Measurements from ENCODE around the gene KLF6. TPM values are rescaled to one million over a fixed set of nuclear protein-coding genes. Genes with fewer than 3 reads are reported as not detected.

KLF6 gene
- total and polyA plus RNA-seq, 8 donors: 25.9 to 187 (median 94.0) TPM

- 92 to 98% (median 96%) methylated on average over 8 of the region's 8 CpGs for WGBS, 5 donors
- H3K36me3 ChIP-seq: no peaks in the 10 kb centered on the region
- H3K4me3 ChIP-seq: no peak overlapping the region
- H3K9me3 ChIP-seq: no peaks in the 10 kb centered on the region
- TF ChIP-seq POLR2A (IDR thresholded peaks at IDR 0.05) (no peak), POLR2AphosphoS5 (IDR thresholded peaks at IDR 0.05) (no peak), EP300 (IDR thresholded peaks at IDR 0.05) (no peak)
- TF ChIP-seq, protein P1, sequence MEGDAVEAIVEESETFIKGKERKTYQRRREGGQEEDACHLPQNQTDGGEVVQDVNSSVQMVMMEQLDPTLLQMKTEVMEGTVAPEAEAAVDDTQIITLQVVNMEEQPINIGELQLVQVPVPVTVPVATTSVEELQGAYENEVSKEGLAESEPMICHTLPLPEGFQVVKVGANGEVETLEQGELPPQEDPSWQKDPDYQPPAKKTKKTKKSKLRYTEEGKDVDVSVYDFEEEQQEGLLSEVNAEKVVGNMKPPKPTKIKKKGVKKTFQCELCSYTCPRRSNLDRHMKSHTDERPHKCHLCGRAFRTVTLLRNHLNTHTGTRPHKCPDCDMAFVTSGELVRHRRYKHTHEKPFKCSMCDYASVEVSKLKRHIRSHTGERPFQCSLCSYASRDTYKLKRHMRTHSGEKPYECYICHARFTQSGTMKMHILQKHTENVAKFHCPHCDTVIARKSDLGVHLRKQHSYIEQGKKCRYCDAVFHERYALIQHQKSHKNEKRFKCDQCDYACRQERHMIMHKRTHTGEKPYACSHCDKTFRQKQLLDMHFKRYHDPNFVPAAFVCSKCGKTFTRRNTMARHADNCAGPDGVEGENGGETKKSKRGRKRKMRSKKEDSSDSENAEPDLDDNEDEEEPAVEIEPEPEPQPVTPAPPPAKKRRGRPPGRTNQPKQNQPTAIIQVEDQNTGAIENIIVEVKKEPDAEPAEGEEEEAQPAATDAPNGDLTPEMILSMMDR (IDR thresholded peaks at IDR 0.05): no peak
- intact Hi-C loops (cut with DNase I; ENCODE audit: low total_unique reads): no loop called here
- peak overlapping the region in 2 of 5 donors; percentile 76 to 89 for H3K27ac ChIP-seq
- peaks cover 28 to 56% (median 34%) of the 10 kb centered on the region in 4 donors for H3K4me1 ChIP-seq
- no peaks in the 10 kb centered on the region for H3K27me3 ChIP-seq
- no peak for DNase-seq
Measured at GRCh38 chr10:3750854-3751253, 34.2 kb downstream of the KLF6 start.

DNA sequence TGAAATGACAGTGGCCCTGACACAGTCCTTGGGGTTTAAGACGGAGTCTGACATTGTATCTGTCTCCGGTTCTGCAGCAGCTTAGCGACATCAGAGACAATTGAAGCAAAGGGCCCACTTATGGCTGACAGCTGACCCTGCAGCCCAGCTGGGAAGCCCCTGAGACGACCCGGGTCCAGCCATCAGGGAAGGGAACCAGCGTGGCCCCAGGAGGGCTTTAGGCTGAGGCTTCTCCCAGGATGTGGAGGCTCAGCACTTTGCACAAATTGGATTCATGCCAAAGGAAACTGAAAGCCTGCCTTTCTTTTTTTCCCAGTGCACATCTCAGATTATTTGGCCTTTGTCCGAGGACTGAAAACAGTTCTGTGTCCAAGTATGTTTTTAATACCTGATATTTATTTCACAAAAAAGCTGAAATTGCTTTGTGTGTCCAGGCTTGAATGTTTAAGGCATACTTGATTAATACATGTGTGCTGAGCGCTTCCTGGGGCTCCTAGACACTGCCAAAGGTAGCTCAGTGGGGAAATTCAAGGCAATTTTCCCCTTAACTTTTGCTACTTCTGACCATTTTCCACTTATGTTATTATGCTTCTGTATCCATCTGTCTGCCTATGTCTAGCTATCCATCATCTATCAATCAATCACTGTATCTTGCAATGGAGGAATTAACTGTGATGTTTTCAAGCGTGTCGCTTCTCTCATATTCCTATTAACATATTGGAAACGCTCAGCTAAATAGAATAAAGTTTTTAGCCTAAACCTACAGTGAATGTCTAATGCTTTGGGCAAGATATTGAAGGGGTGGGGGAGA lies 34.8 kb downstream of the KLF6 start:
- Histone ChIP-seq H3K27me3 (no peaks in the 10 kb centered on the region), H3K4me3 (peak overlapping the region in 2 of 4 donors; percentile 23 to 27), H3K9me3 (no peaks in the 10 kb centered on the region), H3K27ac (peak overlapping the region; percentile 10 to 89 (median 70)), H3K36me3 (no peaks in the 10 kb centered on the region), H3K4me1 (peaks cover 28 to 50% (median 33%) of the 10 kb centered on the region in 4 donors)
- WGBS, 5 donors: 57 to 70% (median 63%) methylated on average over 9 to 11 of the region's 11 CpGs
- intact Hi-C loops (cut with DNase I; ENCODE audit: low total_unique reads): no loop called here
- no peak for TF ChIP-seq POLR2AphosphoS5 (IDR thresholded peaks at IDR 0.05)
- TF ChIP-seq POLR2A (IDR thresholded peaks at IDR 0.05): no peak
- TF ChIP-seq EP300 (IDR thresholded peaks at IDR 0.05): no peak
- TF ChIP-seq, protein P1 (IDR thresholded peaks at IDR 0.05): no peak
- DNase-seq: peak in 1 of 2 donors; percentile 78

DNA sequence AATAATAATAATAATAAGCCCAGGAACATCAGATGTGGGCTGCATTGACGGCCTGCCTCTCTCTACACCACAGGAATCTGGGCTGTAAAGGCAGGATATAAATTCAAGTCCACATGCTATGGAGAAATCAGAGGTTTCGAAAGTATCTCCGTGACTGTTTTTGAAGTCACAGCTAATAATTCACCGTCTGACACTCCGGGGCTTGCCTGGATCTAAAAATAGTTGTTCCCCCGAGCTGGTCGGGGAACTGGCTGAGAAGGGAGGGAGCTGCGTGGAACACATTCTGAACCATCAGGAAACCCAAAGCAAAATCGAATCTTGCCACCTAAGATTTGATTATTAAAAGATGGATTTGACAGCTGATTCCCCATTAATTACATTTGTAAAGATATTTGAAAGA lies 35.4 kb downstream of the KLF6 start:
- TF ChIP-seq, protein P1 (IDR thresholded peaks at IDR 0.05): no peak
- TF ChIP-seq POLR2AphosphoS5 (IDR thresholded peaks at IDR 0.05): peak; percentile 26 to 77 (median 51)
- Histone ChIP-seq H3K27me3 (no peaks in the 10 kb centered on the region), H3K36me3 (no peaks in the 10 kb centered on the region), H3K4me3 (peak overlapping the region in 2 of 4 donors; percentile 23 to 27), H3K27ac (peak overlapping the region in 4 of 5 donors; percentile 58 to 89 (median 73)), H3K9me3 (no peaks in the 10 kb centered on the region), H3K4me1 (peaks cover 28 to 47% (median 33%) of the 10 kb centered on the region in 4 donors)
- 40 to 54% (median 44%) methylated on average over 9 of the region's 9 CpGs for WGBS, 5 donors
- peak in 1 of 2 donors; percentile 67 for DNase-seq
- intact Hi-C loops (cut with DNase I; ENCODE audit: low total_unique reads): no loop called here

DNA sequence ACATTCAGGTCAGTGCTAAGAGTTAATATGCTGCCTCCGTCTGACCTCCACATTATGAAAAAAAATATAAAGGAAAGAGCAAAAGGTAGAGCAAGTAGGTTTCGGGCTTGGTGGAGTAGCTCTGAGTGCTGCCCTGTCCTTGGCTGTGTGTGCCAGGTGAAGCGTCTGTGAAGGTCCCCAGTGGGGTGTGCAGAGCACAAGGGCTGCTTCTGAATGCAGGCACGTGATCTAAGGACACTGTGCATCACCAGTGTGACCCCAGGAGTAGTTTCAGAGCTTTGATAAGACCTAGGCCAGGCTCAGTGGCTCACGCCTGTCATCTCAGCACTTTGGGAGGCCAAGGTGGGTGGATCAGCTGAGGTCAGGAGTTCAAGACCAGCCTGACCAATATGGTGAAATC lies 36.0 kb downstream of the KLF6 start:
- 82 to 94% (median 91%) methylated on average over 5 of the region's 5 CpGs for WGBS, 5 donors
- intact Hi-C loops (cut with DNase I; ENCODE audit: low total_unique reads): no loop called here
- H3K36me3 ChIP-seq: no peaks in the 10 kb centered on the region
- H3K4me1 ChIP-seq: peaks cover 28 to 48% (median 33%) of the 10 kb centered on the region in 4 donors
- H3K4me3 ChIP-seq: no peak overlapping the region
- TF ChIP-seq EP300 (IDR thresholded peaks at IDR 0.05): no peak
- TF ChIP-seq, protein P1 (IDR thresholded peaks at IDR 0.05): no peak
- H3K27ac ChIP-seq: peak overlapping the region in 4 of 5 donors; percentile 2 to 89 (median 67)
- no peaks in the 10 kb centered on the region for H3K27me3 ChIP-seq
- DNase-seq: no peak
- no peaks in the 10 kb centered on the region for H3K9me3 ChIP-seq
